Measurements from ENCODE around the gene HTR4.

DNA sequence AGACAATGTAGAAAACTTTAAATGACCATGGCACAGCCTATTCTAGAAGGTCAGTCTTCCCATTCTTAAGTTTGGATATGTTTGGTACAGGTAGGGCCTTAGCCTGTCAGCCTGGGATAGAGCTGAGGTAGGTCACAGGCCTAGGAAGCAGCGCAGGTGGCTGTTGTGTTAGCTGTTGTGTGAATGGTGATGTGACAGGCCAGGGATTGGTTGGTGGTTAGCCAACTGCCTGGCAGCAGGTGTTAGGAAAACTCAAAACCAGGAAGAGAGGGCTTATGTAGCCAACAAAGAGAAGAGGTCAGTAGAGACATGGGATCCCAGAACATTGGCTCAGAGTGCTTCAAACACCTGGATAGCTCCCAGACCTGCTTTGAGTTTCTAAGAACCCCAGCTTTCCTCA lies 186.4 kb downstream of the HTR4 start:
- TF ChIP-seq, protein P1, sequence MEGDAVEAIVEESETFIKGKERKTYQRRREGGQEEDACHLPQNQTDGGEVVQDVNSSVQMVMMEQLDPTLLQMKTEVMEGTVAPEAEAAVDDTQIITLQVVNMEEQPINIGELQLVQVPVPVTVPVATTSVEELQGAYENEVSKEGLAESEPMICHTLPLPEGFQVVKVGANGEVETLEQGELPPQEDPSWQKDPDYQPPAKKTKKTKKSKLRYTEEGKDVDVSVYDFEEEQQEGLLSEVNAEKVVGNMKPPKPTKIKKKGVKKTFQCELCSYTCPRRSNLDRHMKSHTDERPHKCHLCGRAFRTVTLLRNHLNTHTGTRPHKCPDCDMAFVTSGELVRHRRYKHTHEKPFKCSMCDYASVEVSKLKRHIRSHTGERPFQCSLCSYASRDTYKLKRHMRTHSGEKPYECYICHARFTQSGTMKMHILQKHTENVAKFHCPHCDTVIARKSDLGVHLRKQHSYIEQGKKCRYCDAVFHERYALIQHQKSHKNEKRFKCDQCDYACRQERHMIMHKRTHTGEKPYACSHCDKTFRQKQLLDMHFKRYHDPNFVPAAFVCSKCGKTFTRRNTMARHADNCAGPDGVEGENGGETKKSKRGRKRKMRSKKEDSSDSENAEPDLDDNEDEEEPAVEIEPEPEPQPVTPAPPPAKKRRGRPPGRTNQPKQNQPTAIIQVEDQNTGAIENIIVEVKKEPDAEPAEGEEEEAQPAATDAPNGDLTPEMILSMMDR (conservative IDR thresholded peaks at IDR 0.05; ENCODE audit: low read length) = no peak
- no peak for TF ChIP-seq EZH2phosphoT487 (IDR thresholded peaks at IDR 0.05; ENCODE audit: borderline replicate concordance)
